ENCODE measurements around the gene ZFP91. TPM values are rescaled to one million over a fixed set of nuclear protein-coding genes. Genes with fewer than 3 reads are reported as not detected.

Gene ZFP91
- total and polyA plus RNA-seq, 2 experiments from 2014 or later = 10.2 to 30.0 TPM

DNA sequence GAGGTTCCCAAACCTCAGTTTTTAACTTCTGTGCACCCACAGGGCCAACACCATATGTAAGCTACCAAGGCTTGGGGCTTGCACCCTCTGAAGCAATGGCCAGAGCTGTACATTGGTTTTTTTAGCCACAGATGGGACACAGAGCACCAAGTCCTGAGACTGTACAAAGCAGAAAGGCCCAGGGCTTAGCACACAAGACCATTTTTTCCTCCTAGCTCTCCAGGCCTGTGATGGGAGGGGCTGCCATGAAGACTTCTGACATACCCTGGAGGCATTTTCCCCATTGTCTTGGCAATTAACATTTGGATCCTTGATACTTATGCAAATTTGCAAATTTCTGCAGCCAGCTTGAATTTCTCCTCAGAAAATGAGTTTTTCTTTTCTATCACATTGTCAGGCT is 67.0 kb downstream of the ZFP91 start:
- Histone ChIP-seq H3K9me2 (ENCODE audit: insufficient read depth) (peaks cover 5% of the 10 kb centered on the region; the same call in 1 of the 2 replicates), H3K36me3 (ENCODE audit: insufficient read depth) (no peaks in the 10 kb centered on the region), H3K79me2 (replicated peaks; ENCODE audit: insufficient read depth) (no peaks in the 10 kb centered on the region), H3K4me1 (ENCODE audit: insufficient read depth) (no peaks in the 10 kb centered on the region), H4K20me1 (replicated peaks; ENCODE audit: insufficient read depth) (no peaks in the 10 kb centered on the region), H3K4me3 (no peak overlapping the region), H3K27ac (ENCODE audit: low read depth) (no peak overlapping the region), H3F3A (replicated peaks; ENCODE audit: low read depth) (no peaks in the 10 kb centered on the region), H2AFZ (no peak overlapping the region), H3K27me3 (ENCODE audit: insufficient read depth) (peaks cover 3% of the 10 kb centered on the region; the same call in 1 of the 2 replicates), H3K4me2 (no peak overlapping the region)
- Mint-ChIP-seq H3K27me3 (ENCODE audit: insufficient read depth, low read depth, poor library complexity) (peaks cover 6% of the 10 kb centered on the region), H3K9me3 (peaks cover 41% of the 10 kb centered on the region), H3K4me3 (no peak overlapping the region), H3K27ac (no peak overlapping the region), H3K4me1 (no peaks in the 10 kb centered on the region), H3K36me3 (ENCODE audit: low read depth) (peaks cover 9% of the 10 kb centered on the region)
- TF ChIP-seq, protein P1, sequence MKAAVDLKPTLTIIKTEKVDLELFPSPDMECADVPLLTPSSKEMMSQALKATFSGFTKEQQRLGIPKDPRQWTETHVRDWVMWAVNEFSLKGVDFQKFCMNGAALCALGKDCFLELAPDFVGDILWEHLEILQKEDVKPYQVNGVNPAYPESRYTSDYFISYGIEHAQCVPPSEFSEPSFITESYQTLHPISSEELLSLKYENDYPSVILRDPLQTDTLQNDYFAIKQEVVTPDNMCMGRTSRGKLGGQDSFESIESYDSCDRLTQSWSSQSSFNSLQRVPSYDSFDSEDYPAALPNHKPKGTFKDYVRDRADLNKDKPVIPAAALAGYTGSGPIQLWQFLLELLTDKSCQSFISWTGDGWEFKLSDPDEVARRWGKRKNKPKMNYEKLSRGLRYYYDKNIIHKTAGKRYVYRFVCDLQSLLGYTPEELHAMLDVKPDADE (IDR thresholded peaks at IDR 0.05) = no peak
- TF ChIP-seq, protein P2, sequence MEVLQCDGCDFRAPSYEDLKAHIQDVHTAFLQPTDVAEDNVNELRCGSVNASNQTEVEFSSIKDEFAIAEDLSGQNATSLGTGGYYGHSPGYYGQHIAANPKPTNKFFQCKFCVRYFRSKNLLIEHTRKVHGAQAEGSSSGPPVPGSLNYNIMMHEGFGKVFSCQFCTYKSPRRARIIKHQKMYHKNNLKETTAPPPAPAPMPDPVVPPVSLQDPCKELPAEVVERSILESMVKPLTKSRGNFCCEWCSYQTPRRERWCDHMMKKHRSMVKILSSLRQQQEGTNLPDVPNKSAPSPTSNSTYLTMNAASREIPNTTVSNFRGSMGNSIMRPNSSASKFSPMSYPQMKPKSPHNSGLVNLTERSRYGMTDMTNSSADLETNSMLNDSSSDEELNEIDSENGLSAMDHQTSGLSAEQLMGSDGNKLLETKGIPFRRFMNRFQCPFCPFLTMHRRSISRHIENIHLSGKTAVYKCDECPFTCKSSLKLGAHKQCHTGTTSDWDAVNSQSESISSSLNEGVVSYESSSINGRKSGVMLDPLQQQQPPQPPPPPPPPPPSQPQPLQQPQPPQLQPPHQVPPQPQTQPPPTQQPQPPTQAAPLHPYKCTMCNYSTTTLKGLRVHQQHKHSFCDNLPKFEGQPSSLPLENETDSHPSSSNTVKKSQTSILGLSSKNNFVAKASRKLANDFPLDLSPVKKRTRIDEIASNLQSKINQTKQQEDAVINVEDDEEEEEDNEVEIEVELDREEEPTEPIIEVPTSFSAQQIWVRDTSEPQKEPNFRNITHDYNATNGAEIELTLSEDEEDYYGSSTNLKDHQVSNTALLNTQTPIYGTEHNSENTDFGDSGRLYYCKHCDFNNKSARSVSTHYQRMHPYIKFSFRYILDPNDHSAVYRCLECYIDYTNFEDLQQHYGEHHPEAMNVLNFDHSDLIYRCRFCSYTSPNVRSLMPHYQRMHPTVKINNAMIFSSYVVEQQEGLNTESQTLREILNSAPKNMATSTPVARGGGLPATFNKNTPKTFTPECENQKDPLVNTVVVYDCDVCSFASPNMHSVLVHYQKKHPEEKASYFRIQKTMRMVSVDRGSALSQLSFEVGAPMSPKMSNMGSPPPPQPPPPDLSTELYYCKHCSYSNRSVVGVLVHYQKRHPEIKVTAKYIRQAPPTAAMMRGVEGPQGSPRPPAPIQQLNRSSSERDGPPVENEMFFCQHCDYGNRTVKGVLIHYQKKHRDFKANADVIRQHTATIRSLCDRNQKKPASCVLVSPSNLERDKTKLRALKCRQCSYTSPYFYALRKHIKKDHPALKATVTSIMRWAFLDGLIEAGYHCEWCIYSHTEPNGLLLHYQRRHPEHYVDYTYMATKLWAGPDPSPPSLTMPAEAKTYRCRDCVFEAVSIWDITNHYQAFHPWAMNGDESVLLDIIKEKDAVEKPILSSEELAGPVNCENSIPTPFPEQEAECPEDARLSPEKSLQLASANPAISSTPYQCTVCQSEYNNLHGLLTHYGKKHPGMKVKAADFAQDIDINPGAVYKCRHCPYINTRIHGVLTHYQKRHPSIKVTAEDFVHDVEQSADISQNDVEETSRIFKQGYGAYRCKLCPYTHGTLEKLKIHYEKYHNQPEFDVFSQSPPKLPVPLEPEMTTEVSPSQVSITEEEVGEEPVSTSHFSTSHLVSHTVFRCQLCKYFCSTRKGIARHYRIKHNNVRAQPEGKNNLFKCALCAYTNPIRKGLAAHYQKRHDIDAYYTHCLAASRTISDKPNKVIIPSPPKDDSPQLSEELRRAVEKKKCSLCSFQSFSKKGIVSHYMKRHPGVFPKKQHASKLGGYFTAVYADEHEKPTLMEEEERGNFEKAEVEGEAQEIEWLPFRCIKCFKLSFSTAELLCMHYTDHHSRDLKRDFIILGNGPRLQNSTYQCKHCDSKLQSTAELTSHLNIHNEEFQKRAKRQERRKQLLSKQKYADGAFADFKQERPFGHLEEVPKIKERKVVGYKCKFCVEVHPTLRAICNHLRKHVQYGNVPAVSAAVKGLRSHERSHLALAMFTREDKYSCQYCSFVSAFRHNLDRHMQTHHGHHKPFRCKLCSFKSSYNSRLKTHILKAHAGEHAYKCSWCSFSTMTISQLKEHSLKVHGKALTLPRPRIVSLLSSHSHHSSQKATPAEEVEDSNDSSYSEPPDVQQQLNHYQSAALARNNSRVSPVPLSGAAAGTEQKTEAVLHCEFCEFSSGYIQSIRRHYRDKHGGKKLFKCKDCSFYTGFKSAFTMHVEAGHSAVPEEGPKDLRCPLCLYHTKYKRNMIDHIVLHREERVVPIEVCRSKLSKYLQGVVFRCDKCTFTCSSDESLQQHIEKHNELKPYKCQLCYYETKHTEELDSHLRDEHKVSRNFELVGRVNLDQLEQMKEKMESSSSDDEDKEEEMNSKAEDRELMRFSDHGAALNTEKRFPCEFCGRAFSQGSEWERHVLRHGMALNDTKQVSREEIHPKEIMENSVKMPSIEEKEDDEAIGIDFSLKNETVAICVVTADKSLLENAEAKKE (CRISPR knock-in tag; IDR thresholded peaks at IDR 0.05) = no peak
- TF ChIP-seq ZNF331 (CRISPR knock-in tag; IDR thresholded peaks at IDR 0.05; ENCODE audit: low read depth) (no peak), NANOG (IDR thresholded peaks at IDR 0.05; ENCODE audit: borderline replicate concordance) (no peak), EZH2 (IDR thresholded peaks at IDR 0.05; ENCODE audit: low read depth, unreplicated experiment) (no peak), STAT1 (IDR thresholded peaks at IDR 0.05; ENCODE audit: unreplicated experiment) (no peak), JUNB (IDR thresholded peaks at IDR 0.05; ENCODE audit: unreplicated experiment) (no peak), POLR2AphosphoS5 (IDR thresholded peaks at IDR 0.05; ENCODE audit: low read depth) (no peak), ZNF114 (CRISPR knock-in tag; IDR thresholded peaks at IDR 0.05) (no peak), EZH2phosphoT487 (IDR thresholded peaks at IDR 0.05; ENCODE audit: unreplicated experiment) (no peak), CREB1 (CRISPR knock-in tag; IDR thresholded peaks at IDR 0.05; ENCODE audit: low read depth) (no peak)
- TF ChIP-seq, protein P3, sequence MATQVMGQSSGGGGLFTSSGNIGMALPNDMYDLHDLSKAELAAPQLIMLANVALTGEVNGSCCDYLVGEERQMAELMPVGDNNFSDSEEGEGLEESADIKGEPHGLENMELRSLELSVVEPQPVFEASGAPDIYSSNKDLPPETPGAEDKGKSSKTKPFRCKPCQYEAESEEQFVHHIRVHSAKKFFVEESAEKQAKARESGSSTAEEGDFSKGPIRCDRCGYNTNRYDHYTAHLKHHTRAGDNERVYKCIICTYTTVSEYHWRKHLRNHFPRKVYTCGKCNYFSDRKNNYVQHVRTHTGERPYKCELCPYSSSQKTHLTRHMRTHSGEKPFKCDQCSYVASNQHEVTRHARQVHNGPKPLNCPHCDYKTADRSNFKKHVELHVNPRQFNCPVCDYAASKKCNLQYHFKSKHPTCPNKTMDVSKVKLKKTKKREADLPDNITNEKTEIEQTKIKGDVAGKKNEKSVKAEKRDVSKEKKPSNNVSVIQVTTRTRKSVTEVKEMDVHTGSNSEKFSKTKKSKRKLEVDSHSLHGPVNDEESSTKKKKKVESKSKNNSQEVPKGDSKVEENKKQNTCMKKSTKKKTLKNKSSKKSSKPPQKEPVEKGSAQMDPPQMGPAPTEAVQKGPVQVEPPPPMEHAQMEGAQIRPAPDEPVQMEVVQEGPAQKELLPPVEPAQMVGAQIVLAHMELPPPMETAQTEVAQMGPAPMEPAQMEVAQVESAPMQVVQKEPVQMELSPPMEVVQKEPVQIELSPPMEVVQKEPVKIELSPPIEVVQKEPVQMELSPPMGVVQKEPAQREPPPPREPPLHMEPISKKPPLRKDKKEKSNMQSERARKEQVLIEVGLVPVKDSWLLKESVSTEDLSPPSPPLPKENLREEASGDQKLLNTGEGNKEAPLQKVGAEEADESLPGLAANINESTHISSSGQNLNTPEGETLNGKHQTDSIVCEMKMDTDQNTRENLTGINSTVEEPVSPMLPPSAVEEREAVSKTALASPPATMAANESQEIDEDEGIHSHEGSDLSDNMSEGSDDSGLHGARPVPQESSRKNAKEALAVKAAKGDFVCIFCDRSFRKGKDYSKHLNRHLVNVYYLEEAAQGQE (IDR thresholded peaks at IDR 0.05; ENCODE audit: unreplicated experiment) = no peak
- TF ChIP-seq, protein P4, sequence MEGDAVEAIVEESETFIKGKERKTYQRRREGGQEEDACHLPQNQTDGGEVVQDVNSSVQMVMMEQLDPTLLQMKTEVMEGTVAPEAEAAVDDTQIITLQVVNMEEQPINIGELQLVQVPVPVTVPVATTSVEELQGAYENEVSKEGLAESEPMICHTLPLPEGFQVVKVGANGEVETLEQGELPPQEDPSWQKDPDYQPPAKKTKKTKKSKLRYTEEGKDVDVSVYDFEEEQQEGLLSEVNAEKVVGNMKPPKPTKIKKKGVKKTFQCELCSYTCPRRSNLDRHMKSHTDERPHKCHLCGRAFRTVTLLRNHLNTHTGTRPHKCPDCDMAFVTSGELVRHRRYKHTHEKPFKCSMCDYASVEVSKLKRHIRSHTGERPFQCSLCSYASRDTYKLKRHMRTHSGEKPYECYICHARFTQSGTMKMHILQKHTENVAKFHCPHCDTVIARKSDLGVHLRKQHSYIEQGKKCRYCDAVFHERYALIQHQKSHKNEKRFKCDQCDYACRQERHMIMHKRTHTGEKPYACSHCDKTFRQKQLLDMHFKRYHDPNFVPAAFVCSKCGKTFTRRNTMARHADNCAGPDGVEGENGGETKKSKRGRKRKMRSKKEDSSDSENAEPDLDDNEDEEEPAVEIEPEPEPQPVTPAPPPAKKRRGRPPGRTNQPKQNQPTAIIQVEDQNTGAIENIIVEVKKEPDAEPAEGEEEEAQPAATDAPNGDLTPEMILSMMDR (conservative IDR thresholded peaks at IDR 0.05; ENCODE audit: low read depth in 2 of 2) = no peak
- DNase-seq (ENCODE audit: low spot score) (no peak), ATAC-seq (no peak)
